ENCODE data around the gene TLR3. TPM values are rescaled to one million over a fixed set of nuclear protein-coding genes. Genes with fewer than 3 reads are reported as not detected.

TLR3 gene
- total RNA-seq, 1 experiment from 2014 or later: 3.9 TPM

DNA sequence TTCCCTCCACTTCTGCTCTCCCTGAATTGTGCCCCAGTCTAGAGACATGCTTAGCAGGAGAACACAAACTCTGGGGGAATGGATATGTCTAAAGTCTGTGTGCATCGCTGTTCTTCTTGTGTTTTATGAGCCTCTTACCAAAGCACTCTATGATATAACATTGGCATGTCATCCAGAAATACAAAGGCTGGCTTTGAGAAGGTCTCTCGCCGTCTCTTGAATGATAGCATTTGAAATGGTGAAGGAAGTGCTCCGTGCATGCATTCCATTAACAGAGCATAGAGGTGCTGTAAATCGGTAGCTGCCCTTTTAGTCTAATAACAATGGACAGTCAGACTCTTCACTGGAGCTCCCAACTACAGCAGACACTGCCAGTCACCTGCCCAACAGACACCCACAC, 28.4 kb downstream of the TLR3 start:
- DNase-seq (ENCODE audit: low spot score): no peak
- in situ Hi-C loops (cut with HindIII; ENCODE audit: low sequenced_read_pairs): no loop called here

DNA sequence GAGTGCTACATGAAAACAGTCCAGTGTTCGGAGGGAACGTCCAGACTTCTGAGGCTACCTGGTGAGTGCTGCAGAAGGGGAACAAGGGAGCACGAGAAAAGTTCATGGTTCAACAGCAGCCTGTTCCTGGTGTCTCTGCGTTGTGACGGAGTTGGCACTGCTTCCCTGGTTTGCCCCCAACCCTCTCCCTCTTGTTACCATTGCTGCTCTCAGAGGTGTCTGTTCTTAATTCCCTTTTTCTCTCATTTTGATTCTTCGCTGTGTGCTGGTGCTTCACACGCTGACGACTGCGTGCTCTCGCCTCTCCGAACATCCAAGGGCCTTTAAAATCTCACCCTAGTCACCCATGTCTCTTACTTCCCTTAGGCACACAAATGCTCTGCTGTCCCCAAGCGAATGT, 34.0 kb downstream of the TLR3 start:
- in situ Hi-C loops (cut with HindIII; ENCODE audit: low sequenced_read_pairs): no loop called here
- no peak for DNase-seq (ENCODE audit: low spot score)

DNA sequence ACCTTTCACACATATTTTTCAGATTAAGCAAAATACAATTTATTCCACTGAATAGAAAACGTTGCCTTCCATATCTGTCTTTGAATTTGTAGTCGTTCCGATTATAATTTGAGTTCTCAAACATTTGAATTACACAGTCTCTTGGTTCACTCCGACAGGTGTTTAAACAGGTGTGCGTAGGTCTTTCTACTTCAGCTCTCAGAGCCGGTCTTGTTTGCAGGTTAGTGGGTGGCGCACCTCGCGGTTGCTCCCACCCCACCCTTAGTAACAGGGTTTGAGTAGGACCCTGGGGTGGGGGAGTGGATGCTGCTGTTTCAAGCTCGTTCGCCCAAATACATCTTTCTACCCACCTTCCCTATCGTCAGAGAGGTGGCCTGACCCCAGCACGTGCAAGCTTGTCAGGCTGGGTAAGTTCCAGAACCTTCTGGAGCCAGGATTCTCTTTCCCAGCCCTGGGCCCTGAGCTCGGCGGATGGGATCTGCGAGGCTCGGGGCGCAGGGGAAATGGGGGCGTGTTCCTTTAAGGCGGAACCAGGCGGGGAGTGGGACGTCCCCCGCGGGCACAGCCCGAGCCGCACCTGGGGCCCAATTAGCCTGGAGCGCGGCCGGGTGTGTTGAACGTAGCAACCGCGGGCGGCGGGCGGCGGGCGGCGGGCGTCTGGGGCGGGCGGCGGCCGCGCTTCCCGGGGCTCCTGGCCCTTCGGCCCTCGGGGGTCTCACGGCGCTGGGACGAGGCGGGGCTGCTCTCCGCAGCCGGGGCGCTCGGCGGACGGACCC, 35.3 kb downstream of the TLR3 start, which contains the start of gene FAM149A:
Gene FAM149A (plus strand): TSS at position 591 of the 776 bp plus-strand sequence.
- no peak for DNase-seq (ENCODE audit: low spot score)
- in situ Hi-C loops (cut with HindIII; ENCODE audit: low sequenced_read_pairs): no loop called here

DNA sequence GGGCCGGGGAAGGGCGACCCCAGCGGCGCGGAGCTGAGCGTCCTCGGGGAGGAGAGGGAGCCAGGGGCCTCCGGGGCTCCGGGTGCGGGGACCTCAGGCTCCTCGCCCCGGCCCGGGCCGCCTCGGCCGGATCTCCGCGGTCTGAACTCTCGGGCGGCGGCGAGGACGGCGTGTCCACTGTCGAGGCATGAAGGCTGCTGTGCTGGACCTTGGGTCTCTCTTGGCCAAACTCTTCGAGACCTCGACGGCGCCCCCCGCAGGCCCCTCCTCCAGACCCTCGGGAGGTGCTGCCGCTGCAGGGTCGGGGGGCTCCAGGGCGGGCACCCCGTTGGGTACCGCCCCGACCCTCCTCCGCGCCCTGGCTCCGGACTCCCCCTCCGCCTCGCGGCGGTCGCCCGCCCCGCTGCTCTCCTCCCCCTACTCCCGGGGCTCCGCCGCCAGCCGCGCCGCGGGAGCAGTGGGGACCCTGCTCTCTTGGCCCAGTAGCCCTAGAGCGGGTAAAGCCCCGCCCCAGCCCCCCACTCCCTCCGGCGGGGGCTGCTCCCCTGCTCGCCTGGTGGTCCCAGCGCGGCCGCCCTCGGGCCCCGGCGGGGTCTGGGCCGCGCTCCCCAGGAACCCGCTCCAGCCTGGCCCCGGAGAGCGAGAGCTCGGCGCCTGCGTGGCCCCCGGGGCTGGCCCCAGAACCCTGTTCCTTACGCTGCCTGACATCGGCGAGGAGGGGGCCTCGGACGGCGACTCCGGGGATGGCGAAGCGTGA, 36.1 kb downstream of the TLR3 start:
- in situ Hi-C loops (cut with HindIII; ENCODE audit: low sequenced_read_pairs): no loop called here
- no peak for DNase-seq (ENCODE audit: low spot score)

DNA sequence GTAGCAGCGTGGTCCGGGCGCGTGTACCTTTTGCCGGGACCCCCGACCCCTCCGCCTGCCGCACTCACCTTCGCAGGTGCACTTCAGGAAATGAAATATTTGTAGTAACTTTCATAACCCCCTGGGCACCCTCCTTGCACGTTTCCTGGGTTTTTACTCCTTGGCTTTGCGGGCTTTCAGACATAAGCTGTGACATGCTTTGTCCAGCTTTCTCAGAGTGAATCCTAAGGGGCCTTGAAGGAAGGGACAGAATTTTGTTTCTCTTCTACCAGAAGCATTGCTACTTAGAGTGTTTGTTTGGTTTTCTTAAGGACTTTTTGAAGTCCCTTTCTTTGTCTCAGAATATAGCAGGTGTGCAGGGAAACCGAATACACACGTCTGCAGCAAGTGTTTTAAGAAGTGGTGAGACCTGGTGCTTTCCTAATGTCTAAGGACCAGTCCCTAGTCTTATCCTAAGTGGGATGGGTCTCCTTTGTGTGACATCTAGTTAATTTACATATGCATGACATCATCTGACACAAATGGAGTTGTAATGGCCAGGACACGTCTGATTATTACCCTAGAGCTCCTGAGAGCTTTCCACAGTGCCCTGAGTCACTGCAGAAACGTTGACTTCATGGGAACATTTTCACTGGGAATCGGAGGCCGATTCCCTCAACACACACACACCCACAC, 36.8 kb downstream of the TLR3 start:
- DNase-seq (ENCODE audit: low spot score): no peak

DNA sequence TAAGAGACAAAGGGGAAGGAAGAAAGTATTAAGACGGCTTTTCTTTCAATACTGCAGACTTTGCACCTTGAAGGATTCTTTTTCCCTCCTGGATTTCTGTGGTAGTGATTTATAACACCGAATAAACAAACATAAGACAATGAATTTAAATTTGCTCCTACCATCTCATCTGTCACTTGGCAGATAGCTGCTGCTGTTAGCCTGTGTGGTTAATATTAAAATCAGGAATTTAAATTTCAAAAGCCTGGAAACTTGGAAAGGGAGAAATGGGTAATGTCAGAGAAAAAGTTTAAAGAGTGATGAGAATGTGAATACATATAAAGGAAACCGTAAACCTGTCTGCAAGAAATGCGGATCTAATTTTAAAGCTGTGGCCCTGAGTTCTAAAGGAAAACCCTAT, 39.0 kb downstream of the TLR3 start:
- in situ Hi-C loops (cut with HindIII; ENCODE audit: low sequenced_read_pairs): no loop called here
- no peak for DNase-seq (ENCODE audit: low spot score)

More for the DNA sequence above, 36.8 kb downstream of the TLR3 start:
- in situ Hi-C loops (cut with HindIII; ENCODE audit: low sequenced_read_pairs): no loop called here

DNA sequence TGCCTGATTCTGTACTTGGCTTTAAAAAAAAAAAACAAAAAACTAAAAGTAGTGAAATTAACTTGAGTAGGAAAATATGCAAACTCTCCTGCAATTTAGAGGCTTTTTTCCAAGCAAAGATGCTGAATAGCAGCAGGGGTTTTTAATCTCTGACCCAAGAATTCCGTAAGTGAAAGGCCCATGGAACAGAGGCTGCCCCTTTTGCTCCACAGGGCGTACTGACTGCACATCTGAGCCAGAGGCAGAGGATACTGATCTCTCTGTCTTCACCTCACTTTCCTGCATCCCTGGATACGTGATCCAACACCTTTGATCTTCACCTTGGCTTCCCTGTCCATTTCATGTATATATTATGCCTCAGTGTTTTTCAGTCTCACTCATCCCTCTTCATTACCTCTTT, 39.4 kb downstream of the TLR3 start:
- in situ Hi-C loops (cut with HindIII; ENCODE audit: low sequenced_read_pairs): no loop called here

DNA sequence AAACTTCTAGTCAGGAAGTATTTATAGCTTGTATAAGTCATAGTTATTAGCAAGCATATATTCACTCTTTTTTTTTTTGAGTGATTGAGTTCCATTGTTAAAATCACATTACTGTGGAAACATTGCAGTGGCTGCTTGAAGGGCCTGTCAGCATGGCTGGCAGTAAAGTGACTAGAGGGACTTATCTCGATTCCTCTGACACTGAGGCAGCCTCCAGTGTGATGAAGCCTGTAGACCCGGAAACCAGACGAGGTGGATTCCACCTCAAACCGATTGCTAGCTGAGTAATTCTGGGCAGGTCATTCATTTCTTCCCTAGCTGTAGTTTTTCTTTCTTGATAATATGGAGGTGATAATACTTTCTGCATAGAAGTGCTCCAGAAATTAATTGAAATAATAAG, 40.3 kb downstream of the TLR3 start:
- DNase-seq (ENCODE audit: low spot score): no peak
- in situ Hi-C loops (cut with HindIII; ENCODE audit: low sequenced_read_pairs): no loop called here

More for the DNA sequence above, 39.4 kb downstream of the TLR3 start:
- DNase-seq (ENCODE audit: low spot score): no peak

DNA sequence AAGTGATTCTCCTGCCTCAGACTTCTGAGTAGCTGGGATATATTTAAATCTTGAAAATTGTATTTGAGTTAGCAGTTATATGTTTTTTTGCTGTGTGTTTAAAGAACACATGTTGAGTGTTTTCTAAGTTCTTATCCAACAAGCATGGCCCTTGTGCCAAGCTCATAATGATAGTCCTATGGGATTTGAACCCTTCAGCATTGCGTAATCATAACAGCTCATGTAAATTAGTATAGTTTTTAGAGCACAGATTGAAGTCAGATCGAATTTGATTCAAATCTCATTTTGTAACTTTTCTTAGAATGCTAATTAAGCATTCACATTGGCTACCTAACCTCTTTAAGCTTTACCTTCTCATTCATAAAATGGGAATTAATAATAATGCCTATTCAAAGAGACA, 47.7 kb downstream of the TLR3 start:
- in situ Hi-C loops (cut with HindIII; ENCODE audit: low sequenced_read_pairs): no loop called here
- DNase-seq (ENCODE audit: low spot score): no peak

DNA sequence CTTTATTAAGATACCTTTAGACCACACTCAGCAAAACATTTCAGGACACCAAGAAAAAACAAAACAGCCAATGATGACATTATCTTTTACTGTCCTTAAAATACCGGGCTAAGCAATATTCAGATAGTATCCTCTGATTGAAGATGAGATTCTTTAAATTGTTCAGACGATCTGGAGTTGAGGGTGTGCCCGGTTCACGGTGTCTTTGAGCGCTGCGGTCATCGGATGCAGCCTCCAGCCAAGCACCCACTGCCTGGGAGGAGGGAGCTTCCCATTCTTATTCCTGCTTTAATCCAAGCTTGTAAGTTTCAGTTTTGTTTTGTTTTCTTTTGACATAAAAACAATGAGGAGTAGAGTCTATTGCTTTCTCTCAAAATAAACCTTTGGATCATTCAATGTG, 49.6 kb downstream of the TLR3 start:
- in situ Hi-C loops (cut with HindIII; ENCODE audit: low sequenced_read_pairs): no loop called here
- DNase-seq (ENCODE audit: low spot score): no peak

DNA sequence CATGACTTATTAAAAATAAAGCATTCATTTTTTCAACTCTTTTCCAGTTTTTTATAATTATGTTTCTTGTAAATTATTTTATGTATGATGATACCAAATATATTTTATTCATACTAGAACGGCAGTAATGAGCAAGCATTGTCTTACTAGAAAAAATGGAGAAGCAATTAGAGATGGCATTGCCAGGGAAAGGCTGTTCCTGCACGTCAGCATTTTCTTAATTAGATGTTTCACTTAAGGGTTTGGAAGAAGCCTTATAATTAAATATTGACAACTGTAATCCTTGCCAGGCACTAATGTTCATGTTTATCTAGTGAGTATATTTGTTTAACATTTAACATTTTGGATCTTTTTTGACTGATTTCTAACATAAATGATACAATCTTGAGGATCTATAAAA, 52.1 kb downstream of the TLR3 start:
- in situ Hi-C loops (cut with HindIII; ENCODE audit: low sequenced_read_pairs): no loop called here
- DNase-seq (ENCODE audit: low spot score): no peak

DNA sequence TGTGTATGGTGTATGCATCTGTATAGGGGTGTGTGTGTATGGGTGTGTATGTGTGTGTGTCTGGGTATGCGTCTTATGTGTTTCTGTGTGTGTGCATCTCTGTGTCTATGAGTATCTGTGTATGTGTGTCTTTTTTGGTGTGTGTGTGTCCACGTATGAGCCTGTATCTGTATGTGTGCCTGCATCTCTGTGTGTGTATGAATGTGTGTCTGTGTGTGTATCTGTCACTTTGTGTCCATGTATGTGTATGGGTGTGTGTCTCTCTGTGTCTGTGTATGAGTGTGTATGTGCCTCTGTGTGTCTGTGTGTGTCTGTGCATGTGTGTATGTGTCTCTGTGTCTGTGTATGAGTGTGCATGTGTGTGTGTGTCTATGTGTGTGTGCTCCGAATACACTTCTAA, 59.9 kb downstream of the TLR3 start:
- no peak for DNase-seq (ENCODE audit: low spot score)
- in situ Hi-C loops (cut with HindIII; ENCODE audit: low sequenced_read_pairs): no loop called here

DNA sequence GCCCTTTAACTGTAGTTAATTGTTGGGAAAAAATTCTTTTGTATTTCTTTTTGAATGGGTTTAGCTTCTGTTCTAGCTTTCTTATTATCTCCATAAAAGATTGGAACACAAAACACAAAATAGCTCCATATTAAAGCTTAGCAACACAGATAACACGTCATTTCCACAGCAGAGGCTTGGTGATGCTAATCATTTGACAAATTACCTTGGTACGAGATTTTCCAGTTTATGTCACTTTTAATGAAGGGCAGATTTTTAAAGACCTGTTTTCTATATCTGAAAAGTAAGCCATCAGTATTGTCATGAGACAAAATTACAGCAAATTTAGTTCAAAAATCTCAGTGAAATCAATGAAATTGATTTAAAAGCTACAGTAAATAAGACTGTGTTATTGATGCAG, 63.0 kb downstream of the TLR3 start:
- in situ Hi-C loops (cut with HindIII; ENCODE audit: low sequenced_read_pairs): no loop called here
- DNase-seq (ENCODE audit: low spot score): no peak

DNA sequence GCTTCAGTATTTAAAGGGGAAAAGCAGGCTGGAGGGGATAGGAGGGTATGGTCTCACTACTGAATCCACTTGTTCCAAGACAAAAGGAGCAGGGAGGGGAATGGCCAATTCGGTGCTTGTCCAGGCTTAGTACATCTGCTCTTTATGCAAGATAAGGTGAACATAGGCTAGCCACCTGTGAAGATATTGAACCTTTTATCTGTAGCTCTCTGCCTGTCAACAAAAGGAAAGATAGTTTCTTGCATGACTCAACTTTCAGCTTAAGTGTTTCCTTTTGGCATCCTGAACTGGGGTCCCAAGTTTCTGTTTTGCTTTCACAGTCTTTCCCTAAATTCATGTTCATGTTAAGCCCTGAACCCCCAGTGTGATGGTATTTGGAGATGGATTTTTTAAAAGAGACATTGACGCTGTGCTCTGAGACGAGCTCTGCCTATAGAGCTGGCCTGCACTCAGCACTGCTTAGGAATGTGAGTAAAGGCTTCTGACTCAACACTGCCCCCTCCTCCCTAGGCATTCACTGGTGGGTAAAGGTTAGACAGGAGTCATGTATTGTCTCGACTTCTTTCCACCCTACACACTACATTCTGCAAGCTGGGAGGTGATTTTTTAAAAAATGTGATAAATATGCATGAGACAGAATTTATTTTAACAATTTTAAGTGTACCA, 63.8 kb downstream of the TLR3 start:
- in situ Hi-C loops (cut with HindIII; ENCODE audit: low sequenced_read_pairs): no loop called here
- DNase-seq (ENCODE audit: low spot score): peak; percentile 10

DNA sequence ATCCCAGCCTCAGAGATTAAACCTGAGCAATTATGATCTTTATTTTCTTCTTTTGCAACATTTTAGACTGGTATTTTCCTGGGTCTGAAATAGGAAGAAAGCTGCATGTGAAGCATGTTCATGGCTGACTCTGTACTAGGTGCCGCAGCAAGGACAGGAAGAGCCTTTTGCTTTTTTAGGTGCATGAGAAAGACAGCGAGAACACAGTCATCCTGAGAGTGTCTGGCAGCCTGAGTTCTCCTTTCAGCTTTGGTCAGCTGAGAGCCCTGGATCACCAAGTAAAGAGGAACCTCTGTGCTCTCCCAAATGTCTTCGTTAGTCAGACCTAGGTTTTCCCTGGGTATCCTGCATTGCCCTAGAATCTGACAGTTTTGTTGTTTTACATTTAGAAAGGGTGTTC, 65.3 kb downstream of the TLR3 start:
- in situ Hi-C loops (cut with HindIII; ENCODE audit: low sequenced_read_pairs): no loop called here
- DNase-seq (ENCODE audit: low spot score): no peak

DNA sequence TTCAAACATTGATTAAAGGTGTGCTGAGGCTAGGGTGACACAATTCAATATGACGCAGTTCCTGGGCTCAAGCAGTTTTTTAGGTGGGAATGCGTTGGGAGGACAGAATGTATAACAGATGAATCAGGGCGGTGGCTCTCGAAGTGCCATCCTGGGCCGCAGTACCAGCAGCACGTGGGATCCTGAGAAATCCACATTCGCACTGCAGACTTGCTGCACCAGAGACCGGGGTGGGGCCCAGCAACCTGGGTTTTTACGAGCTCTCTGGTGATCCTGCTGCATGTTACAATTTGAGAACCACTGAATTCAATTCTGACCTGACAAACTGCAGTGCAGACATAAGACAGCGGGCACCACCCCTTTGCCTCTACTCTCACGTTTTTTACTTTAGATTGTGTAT, 65.9 kb downstream of the TLR3 start:
- no peak for DNase-seq (ENCODE audit: low spot score)
- in situ Hi-C loops (cut with HindIII; ENCODE audit: low sequenced_read_pairs): no loop called here

DNA sequence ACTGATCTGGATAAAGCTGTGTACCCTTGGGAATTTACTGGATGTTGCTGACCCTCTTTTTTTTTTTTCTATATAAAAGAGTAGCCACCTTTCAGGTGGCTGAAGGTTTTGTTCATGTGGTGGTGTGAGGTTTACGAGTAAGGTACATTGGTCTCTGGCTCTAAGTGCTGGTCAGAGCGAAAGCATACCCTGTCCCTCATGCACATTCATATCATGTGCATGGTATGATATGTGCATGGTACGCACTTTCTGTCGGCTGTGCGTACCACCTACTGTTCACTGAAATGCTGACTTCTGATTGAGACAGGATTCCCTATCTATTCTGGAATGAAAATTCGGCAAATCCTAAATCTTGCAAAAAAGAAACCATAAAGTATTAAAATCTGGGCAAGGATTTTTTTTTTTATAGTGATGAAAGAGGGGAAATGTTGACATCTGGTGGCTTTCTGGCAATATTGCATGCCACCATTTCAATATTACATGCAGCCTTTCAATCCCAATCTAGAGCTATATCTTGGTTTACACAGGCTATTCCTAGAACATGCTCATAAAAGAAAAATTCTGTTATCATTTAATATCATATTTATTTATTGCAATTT, 68.3 kb downstream of the TLR3 start:
- peak; percentile 28 for DNase-seq (ENCODE audit: low spot score)
- in situ Hi-C loops (cut with HindIII; ENCODE audit: low sequenced_read_pairs): no loop called here

Data from G401 (cell line).